GM12878 (cell line): ENCODE results near the gene MRPS22. TPM values are rescaled to one million over a fixed set of nuclear protein-coding genes. Genes with fewer than 3 reads are reported as not detected.

Experiments
- ATAC-seq: fragments of 200-7000 bp; cut with Tn5 transposase; 3 replicates; pipeline ENCODE4 v1.9.1; 2020; ENCODE audit warnings: mild to moderate bottlenecking, moderate library complexity
- BruUV-seq: library from RNA; stranded (reverse); fragments of 400-500 nt; replicated peaks from 2 replicates; lab custom pipeline; 2021; lab: Mats Ljungman, UMichigan
- CTCF ChIA-PET: fragments of 300-600 bp; sonication (Branson Sonifier 250); formaldehyde crosslinking; extraction: SDS; loops from one replicate; lab custom pipeline; 2021; ENCODE audit warnings: inconsistent platforms; lab: Yijun Ruan, JAX
- POLR2A ChIA-PET: fragments of 350-600 bp; formaldehyde crosslinking; extraction: SDS; loops from one replicate; lab custom pipeline; 2021; ENCODE audit warnings: inconsistent platforms; lab: Charles Lee
- RAD21 ChIA-PET: fragments of 300-600 bp; sonication (Branson Sonifier 250); formaldehyde crosslinking; loops from one replicate; lab custom pipeline; 2023; ENCODE audit warnings: antibody characterized with exemption; ENCODE audit not compliant: unreplicated experiment; lab: Charles Lee
- SMC1A ChIA-PET: fragments of 300-600 bp; sonication (Branson Sonifier 250); formaldehyde crosslinking; loops from one replicate; lab custom pipeline; 2023; ENCODE audit not compliant: unreplicated experiment, uncharacterized antibody; lab: Charles Lee
- DNase-seq: peaks from one replicate; pipeline ENCODE4 v3.0.0-alpha.2; 2011; ENCODE audit warnings: low read depth, low spot score
- FAIRE-seq: peaks from 3 replicates; lab custom pipeline; 2011; peaks lifted over from hg19 to GRCh38; lab: Jason Lieb, UNC
- H2AFZ ChIP-seq: 2 replicates; pipeline ENCODE4 v1.6.0; 2011; ENCODE audit warnings: low read depth, low read length, control low read depth; ENCODE audit not compliant: control insufficient read depth
- H3K27ac ChIP-seq: 2 replicates; pipeline ENCODE4 v1.5.1; 2011; ENCODE audit warnings: control low read depth; ENCODE audit not compliant: control insufficient read depth, insufficient read depth
- H3K27me3 ChIP-seq, 2 experiments: replicated peaks in 1 of 2; 2 replicates each; pipeline versions ENCODE4 v1.6.0 to v1.6.1; 2011; ENCODE audit warnings: low read length in 1 of 2; ENCODE audit not compliant: control insufficient read depth in 2 of 2, insufficient read depth in 2 of 2
- H3K36me3 ChIP-seq, 2 experiments: 2 replicates each; pipeline ENCODE4 v1.5.1; 2011; ENCODE audit warnings: low read length in 1 of 2; ENCODE audit not compliant: control insufficient read depth in 2 of 2, insufficient read depth in 2 of 2
- H3K4me1 ChIP-seq: 2 replicates; pipeline ENCODE4 v1.6.1; 2011; ENCODE audit warnings: mild to moderate bottlenecking, low read length, moderate library complexity, mixed read lengths; ENCODE audit not compliant: control insufficient read depth, insufficient read depth
- H3K4me2 ChIP-seq: 2 replicates; pipeline ENCODE4 v1.6.0; 2011; ENCODE audit warnings: control low read depth; ENCODE audit not compliant: control insufficient read depth, insufficient read depth
- H3K4me3 ChIP-seq: fragments of 200-600 bp; sonication (generic); 2 replicates; pipeline ENCODE4 v1.5.1; 2016
- H3K79me2 ChIP-seq: 2 replicates; pipeline ENCODE4 v1.6.0; 2011; ENCODE audit warnings: low read length; ENCODE audit not compliant: control insufficient read depth, insufficient read depth
- H3K9ac ChIP-seq: 2 replicates; pipeline ENCODE4 v1.8.0; 2011; ENCODE audit warnings: low read length, control low read depth, mixed read lengths; ENCODE audit not compliant: control insufficient read depth, insufficient read depth
- H3K9me3 ChIP-seq: replicated peaks from 3 replicates; pipeline ENCODE4 v1.5.1; 2011; ENCODE audit warnings: mild to moderate bottlenecking, low read length; ENCODE audit not compliant: control insufficient read depth, insufficient read depth
- H4K20me1 ChIP-seq: 2 replicates; pipeline ENCODE4 v1.6.0; 2011; ENCODE audit not compliant: control insufficient read depth, insufficient read depth
- ATF2 ChIP-seq: IDR thresholded peaks from 2 replicates; pipeline ENCODE4 v1.6.1; 2012; ENCODE audit warnings: low read length, inconsistent platforms
- E2F4 ChIP-seq: IDR thresholded peaks from 2 replicates; pipeline ENCODE4 v1.6.1; 2012; ENCODE audit warnings: low read depth, low read length, improper control_type of control experiment
- ELK1 ChIP-seq: IDR thresholded peaks from 2 replicates; pipeline ENCODE4 v1.6.1; 2012; ENCODE audit warnings: low read depth, low read length, improper control_type of control experiment
- HDGF ChIP-seq: fragments of 450-650 bp; IDR thresholded peaks from 2 replicates; pipeline ENCODE4 v1.6.1; 2016; ENCODE audit warnings: antibody characterized with exemption
- RB1 ChIP-seq: fragments of 450-650 bp; formaldehyde crosslinking; IDR thresholded peaks from 2 replicates; pipeline ENCODE4 v1.6.1; 2017; ENCODE audit warnings: mild to moderate bottlenecking, borderline replicate concordance
- TCF7 ChIP-seq: IDR thresholded peaks from 2 replicates; pipeline ENCODE4 v1.6.1; 2014; ENCODE audit warnings: antibody characterized with exemption, borderline replicate concordance
- ZNF592 ChIP-seq: fragments of 450-650 bp; IDR thresholded peaks from 2 replicates; pipeline ENCODE4 v1.6.1; 2017; ENCODE audit warnings: mild to moderate bottlenecking, moderate library complexity
- ZNF687 ChIP-seq: fragments of 450-650 bp; IDR thresholded peaks from 2 replicates; pipeline ENCODE4 v1.6.1; 2017; ENCODE audit warnings: mild to moderate bottlenecking, moderate library complexity
- WGBS: methylation state at CpG from one replicate; pipeline ENCODE4 v1.1.6; 2016; ENCODE audit warnings: low lambda C conversion rate; ENCODE audit not compliant: insufficient replicate concordance, insufficient coverage; ENCODE audit errors: missing lambda C conversion rate; 5-methylcytosine and 5-hydroxymethylcytosine counted together
- in situ Hi-C: fragments of 300-500 bp; cut with MboI; formaldehyde crosslinking; loops from 9 replicates; pipeline ENCODE4 v1.14.3; 2018; ENCODE audit warnings: mixed read lengths
- intact Hi-C: fragments of 100-400 bp; cut with micrococcal nuclease; formaldehyde crosslinking; loops from one replicate; pipeline ENCODE4 v1.14.2; 2022; ENCODE audit not compliant: unreplicated experiment
- polyA plus RNA-seq, 11 experiments: library from polyadenylated mRNA; depleted of rRNA in 4 of 11; unstranded in 6 of 11; stranded (reverse) in 5 of 11; fragments of >200 nt; fragmentation: Nextera tagmentation in 4 of 11; fragmentation: Illumina TruSeq in 1 of 11; extraction: Ambion mirVana in 4 of 11; extraction: Trizol in 1 of 11; gene quantifications; 1 replicate in 1 of 11; 2 replicates in 10 of 11; pipeline versions ENCODE4 v1.2.1 to v1.2.3, GENCODE V29; 2011 to 2016; ENCODE audit warnings: inconsistent platforms in 2 of 11, missing spikeins in 2 of 11, low read depth in 1 of 11
- total RNA-seq, 4 experiments: library from RNA; depleted of rRNA in 3 of 4; stranded (reverse); fragments of >200 nt in 3 of 4; fragmentation: Illumina TruSeq in 1 of 4; extraction: Trizol in 1 of 4; gene quantifications; 2 replicates each; pipeline versions ENCODE4 v1.2.1 to v1.2.3, GENCODE V29; 2013 to 2021

Gene MRPS22
- total and polyA plus RNA-seq, 10 of the 15 experiments (the other 5 are each of a cell fraction or from before 2014, with no cell fraction given) = 44.3 to 146 (median 75.2) TPM

GRCh38 chr3:139299261-139300132 is 44.3 kb upstream of the MRPS22 start:
- Histone ChIP-seq H3K9me3 (no peaks in the 10 kb centered on the region), H3K27ac (no peak overlapping the region), H3K4me2 (no peak overlapping the region), H3K27me3 (peaks cover 0 to 3% of the 10 kb centered on the region in 2 experiments; a peak in 1 of 4 replicates), H3K79me2 (no peaks in the 10 kb centered on the region), H3K36me3 (no peaks in the 10 kb centered on the region), H2AFZ (no peak overlapping the region), H4K20me1 (no peaks in the 10 kb centered on the region), H3K4me1 (no peaks in the 10 kb centered on the region), H3K9ac (no peak overlapping the region), H3K4me3 (no peak overlapping the region)
- WGBS = 18% methylated on average over 14 of the region's 14 CpGs
- ChIA-PET SMC1A (no interaction called here), RAD21 (no interaction called here), CTCF (interaction anchor here (0.7 kb wide), 1 partner anchor 187 kb away, joined by 3 read pairs; no protein-coding TSS in a partner anchor), POLR2A (no interaction called here)
- in situ Hi-C loops = no loop called here
- FAIRE-seq (no peak), ATAC-seq (no peak), DNase-seq (no peak)
- no TSS peak for BruUV-seq
- intact Hi-C loops = no loop called here
- TF ChIP-seq ZNF592 (no peak), ATF2 (no peak), TCF7 (no peak), ZNF687 (no peak), E2F4 (no peak), RB1 (no peak), ELK1 (no peak), HDGF (no peak)
